Measurements from ENCODE around the gene CACNA2D2.
A peak's percentile ranks its signal among the peaks of the same experiment; 100 is the strongest.

Gene CACNA2D2

DNA sequence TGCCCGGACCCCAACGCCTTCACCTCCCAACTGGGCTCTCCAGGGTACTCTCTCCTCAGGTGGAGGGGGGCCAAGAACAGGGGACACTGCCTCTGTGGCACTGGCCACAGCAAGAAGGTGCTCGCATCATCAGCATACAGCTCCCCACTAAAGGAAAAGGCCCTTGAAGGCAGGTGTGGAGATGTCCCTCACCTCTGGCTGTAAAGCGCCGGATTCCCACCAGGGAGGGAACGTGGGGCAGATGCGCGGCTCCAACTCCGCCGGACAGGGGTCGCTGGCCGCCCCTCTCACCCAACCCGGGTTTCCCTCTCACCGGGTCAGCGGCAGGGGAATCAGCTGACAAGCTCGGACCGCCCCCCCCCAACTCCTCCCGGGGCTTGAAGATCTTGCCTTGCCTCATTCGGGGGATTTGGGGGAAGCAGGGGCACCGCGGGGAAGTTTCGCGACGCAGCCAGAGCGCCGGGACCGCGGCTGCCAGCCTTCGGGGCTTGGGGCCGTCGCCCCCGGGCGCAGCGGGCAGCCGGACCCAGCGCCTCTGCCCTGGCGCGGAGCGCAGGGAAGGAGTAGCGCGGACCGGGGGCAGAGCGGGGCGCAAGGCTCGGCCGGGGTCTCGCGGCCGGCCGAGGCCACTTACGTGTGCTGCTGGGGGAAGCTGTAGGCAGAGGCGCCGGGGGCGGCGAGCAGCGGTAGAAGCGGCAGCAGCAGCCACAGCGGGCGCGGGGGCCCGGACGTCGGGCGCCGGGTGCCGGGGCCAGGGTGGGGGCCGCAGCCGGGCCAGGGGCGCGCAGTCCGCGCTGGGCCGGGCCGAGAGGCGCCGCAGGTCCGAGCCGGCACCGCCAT lies 630 bp downstream of the CACNA2D2 start:
- no peak for DNase-seq (ENCODE audit: extremely low read depth in 1 of 2, low read depth in 1 of 2)

DNA sequence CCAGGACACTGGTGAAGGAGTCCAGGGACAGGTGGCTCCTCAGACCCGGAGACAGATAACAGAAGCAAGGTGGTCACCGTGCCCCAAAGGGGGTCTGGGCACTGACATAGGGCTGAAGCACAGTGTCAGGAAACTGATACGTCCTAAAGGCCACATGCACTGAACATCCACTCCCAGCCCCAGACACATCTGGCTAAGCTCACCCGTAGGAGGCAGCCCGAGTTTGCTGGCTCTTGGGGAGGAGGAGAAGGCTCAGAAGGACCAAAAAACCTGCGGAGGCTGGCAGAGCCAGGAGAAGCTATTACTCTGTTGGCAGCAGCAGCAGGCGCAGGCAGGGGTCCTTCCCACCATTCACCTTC lies 1.2 kb downstream of the CACNA2D2 start:
- DNase-seq (ENCODE audit: extremely low read depth in 1 of 2, low read depth in 1 of 2): no peak

DNA sequence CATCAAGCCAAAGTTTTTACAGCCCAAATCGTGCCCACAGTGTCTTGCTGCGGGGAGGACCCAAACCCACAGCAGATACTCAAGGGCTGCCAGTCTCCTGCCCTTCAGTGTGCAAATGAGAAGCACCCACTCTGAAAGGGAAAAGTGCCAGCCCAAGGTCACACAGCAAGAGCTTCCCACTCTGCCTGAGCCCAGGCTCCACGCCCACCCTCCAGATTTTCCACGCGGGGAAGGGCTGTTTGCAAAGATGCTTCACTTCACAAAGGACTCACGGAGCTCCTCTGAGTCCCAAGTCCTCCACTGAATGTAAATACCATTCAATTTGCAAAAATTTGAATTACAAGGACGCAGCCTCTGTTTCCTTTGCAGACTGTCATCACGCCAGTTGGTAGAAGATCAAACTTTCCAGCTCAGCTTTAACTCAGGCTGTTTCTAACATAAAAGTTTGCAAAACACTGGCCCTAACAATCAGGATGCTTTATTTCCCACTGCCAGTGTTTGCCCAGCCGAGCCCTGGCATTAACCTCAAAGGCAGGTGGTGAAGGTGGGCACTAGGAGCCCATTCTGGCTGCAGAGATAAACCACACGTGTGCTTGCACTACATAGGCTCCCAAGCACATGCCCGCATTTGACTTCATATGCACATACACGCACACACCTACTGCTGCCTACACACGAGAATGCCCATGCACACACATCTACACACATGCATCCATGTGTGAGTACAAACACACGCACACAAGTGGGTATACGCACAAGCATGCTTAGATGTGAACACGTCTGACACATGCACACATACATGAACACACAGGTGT lies 7.6 kb downstream of the CACNA2D2 start:
- DNase-seq (ENCODE audit: extremely low read depth in 1 of 2, low read depth in 1 of 2): no peak

DNA sequence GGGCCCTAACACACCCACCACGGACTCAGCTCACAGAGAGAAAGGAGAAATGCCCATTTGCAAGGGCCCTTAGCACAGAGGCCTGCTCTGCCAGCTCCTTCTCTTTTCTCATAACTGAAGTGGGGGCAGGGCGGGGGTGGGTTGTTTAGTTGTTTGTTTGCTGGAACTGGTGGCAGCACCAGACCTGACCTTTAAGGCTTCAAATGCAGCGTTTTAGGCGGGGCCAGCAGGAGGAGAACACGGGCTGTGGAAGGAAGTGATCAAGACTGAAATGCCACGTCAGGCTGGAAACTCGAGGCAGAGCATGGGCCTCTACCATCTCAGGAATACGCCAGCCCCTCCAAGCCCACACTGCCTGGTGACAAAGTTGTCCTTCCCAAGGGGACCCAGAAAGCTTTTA lies 9.3 kb downstream of the CACNA2D2 start:
- DNase-seq (ENCODE audit: extremely low read depth in 1 of 2, low read depth in 1 of 2): no peak

DNA sequence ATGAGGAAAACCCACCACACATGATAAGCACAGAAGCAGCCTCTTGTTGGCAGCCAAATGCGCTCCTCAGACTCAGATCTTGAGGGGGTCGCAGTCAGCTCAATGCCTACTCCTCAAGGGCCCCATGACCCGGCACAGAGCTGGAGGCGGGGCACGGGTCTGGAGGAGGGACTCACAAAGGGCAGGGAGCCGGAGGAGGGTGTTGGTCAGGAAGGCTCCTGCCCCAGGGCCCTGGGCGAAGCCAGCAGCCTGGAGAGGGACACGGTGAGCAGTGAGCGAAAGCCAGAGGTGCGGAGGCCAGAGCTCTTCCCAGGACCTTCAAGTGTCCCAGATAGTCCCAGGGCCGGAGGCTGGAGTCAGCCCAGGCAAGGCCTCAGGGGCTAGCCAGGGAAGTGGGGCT lies 9.8 kb downstream of the CACNA2D2 start:
- DNase-seq (ENCODE audit: extremely low read depth in 1 of 2, low read depth in 1 of 2): no peak

DNA sequence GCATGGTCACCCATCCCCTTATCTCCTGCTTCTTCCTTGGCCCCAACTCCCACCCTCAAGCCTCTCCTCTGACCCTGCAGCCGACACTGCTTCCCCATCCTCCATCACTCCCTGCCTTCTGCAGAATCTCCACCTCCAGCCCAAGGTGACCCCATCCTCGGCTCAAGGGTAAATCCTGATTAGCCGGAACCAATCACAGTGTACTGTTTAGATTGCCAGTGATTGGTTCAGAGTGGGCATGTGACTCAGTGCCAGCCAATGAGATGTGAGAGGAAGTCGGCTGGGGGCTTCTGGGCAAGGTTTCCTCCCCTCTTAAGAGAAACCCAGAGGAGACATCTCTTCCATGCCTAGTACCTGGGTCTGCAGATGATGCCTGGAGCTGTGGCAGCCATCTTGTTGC lies 10.3 kb downstream of the CACNA2D2 start:
- DNase-seq (ENCODE audit: extremely low read depth in 1 of 2, low read depth in 1 of 2): no peak

DNA sequence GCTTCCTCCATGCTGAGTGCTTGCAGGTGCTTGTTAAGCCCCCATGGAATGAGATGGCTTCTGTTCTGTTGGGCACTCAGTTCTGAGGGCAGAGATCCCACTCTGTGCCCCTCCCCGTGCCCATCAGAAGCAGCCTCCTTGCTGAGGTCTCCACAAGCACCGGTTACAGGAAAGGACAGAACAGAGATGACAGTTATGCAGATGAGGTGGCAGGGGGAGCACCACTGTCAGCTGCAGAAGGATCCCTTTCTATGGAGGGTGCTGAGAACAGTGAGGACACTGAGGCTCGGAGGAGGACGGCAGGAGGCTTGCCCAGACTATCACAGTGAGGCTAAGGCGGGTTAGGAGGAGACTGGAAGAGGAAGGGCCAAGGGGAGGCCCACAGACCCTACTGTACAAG lies 12.4 kb downstream of the CACNA2D2 start:
- DNase-seq (ENCODE audit: extremely low read depth in 1 of 2, low read depth in 1 of 2): no peak

DNA sequence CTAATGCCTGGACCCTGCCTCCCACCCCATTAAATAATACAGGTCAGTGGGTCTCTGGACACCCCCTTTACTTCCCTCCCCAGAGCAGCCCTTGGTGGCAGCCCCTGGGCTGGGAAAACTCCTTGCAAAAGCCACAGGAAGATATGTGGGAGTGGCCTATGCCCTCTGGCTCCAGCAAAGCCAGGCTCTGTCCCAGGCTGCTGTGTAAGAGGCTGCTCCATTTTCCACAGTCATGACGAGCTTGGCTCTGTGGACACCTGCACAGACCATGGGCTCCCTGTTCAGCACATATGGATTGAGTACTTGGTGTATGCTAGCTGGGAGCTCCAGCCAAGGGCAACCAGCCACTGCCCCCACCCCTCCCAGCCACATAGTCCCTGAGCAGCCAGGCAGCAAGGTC lies 13.0 kb downstream of the CACNA2D2 start:
- no peak for DNase-seq (ENCODE audit: extremely low read depth in 1 of 2, low read depth in 1 of 2)

DNA sequence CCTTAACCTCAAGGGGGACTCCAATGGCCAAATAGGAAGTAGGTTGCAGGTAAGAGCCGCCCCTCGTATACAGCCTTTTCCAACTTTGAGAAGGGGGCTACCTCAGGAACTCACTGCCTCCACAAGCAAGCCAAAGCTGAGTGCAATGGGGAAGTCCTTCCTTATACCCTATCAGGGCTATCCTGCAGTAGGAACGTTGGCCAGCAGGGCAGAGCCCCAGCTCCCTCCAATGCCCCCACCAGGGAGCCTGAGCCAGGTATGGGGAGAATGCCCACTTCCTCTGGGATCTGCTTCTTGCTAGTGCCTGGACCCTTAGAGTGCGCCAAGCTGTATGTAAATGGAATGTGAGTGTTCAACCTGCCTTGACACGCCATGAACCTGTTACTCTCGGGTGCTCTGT lies 16.3 kb downstream of the CACNA2D2 start:
- no peak for DNase-seq (ENCODE audit: extremely low read depth in 1 of 2, low read depth in 1 of 2)

DNA sequence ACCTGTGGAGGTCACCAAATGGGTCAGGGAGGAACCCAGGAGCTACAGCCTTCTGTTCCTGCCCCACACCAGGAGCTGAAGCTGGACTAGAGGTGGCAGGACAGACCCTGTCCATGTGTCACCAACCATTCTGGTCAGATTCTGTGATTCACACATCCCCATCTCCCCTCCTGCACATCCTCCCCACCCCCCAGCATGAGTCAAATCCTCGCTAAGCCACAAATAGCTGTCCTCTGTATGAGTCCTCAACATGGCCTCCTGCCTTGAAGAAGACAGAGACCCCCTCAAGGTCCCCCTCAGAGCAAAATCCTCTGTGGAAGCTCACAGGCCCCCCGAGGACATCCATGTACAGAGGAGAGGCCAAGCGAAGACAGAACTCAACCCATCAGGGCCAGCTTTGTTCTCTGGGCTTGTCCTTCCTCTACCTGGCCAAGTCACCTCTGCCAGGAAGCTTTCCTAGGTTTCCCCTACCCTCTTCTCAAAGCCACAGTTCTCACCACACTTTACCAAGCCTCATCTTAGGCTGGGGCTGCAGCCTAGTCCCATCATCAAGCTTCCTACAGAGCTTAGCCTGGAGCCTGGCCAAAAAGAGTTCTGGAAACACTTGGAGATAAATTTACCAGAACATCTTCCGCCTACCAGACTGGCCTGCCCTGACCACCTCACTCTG lies 17.1 kb downstream of the CACNA2D2 start:
- DNase-seq (ENCODE audit: extremely low read depth in 1 of 2, low read depth in 1 of 2): peak in 1 of 2 donors; percentile 13

DNA sequence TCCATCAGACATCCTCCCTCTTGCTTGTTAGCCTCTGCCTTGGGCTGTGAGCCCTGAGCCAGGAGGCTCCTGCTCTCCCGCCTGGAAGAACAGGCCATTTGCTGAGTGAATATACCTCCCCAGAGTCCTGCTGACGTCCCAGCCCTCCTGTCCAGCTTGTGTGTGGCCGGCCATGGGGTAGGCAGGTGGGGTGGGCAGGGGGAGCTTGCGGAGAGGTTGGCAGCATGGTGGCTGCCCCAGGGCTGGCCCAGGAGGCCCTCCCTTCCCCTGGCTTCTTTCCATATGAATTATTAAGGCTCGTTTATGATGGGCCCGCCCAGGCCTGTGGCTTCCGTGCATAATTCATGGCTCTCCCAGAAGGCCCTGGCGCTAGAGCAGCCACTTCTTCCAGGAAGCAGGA lies 18.7 kb downstream of the CACNA2D2 start:
- no peak for DNase-seq (ENCODE audit: extremely low read depth in 1 of 2, low read depth in 1 of 2)

DNA sequence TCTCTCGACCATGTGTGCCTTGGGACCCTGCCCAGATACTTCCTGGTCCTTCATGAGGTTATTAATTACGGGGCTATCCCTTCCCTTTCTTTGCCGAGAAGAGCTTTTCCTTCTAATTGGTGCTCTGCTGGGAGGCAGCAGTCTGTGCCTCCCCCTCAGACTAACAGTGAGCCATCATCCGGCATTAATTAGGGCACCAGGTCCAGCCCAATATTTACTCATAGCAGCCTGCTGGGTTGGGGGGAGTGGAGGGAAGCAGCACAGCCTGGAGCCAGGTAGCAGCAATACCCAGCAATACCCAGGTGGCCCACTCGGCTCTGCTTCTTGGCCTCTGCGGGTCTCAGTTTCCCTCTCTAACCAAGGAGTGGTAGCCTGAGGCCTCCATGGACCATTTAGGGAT lies 20.1 kb downstream of the CACNA2D2 start:
- DNase-seq (ENCODE audit: extremely low read depth in 1 of 2, low read depth in 1 of 2): no peak

DNA sequence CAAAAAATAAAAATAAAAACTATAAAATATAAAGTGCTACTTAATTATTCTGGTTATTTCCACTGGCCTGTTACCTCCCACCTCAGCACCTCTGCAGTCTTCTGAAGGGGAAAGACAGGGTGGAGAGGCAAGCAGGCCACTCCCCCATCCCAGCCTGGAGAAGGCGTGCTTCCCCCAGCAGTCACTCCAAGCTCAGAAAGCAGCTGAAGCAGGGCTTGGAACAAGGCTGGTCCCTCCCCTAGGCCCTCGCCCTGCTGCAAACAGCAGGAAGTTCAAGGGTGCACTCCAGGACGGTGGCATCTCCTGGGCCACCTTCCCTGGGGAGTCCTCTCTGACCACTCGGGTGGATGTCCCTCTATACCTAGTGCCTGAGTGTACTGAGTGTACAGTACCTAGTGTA lies 21.4 kb downstream of the CACNA2D2 start:
- DNase-seq (ENCODE audit: extremely low read depth in 1 of 2, low read depth in 1 of 2): no peak

DNA sequence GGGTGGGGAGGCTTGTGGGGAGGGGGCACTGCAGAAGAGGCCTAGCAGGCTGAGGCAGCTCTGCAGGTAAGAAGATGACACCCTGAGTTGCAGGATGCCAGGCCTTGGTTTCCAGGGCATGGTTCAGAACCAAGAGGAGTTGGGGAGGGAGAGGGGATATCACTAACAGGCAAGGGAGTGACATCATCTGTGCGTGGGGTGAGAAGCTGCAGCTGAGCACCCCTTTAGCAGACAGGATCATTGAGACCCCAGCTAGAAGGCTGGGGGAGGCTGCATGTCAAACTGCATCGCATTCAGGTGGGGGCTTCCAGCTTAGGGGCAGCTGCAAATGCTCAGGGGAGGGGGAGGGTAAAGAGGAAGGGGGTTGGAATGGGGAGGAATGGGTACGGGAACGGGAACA lies 23.0 kb downstream of the CACNA2D2 start:
- no peak for DNase-seq (ENCODE audit: extremely low read depth in 1 of 2, low read depth in 1 of 2)

DNA sequence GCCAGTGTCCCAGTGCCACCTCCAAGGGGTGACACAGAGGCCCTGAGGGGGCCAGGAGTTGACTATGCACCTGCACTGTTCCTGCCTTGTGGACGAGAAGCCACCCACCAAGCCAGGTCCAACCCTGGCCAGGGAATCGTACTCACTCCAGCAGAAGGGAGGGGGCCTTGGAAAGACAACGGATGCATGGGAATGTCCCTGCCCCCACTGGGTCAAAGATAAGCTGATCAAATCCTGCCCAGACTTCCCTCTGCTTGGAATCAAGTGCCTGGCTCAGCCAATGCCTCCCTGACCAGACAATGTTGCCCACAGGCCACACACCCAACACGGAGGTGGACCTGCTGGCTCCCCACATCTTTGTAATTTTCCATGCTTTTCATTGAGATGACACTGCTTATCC lies 23.9 kb downstream of the CACNA2D2 start:
- DNase-seq (ENCODE audit: extremely low read depth in 1 of 2, low read depth in 1 of 2): no peak

DNA sequence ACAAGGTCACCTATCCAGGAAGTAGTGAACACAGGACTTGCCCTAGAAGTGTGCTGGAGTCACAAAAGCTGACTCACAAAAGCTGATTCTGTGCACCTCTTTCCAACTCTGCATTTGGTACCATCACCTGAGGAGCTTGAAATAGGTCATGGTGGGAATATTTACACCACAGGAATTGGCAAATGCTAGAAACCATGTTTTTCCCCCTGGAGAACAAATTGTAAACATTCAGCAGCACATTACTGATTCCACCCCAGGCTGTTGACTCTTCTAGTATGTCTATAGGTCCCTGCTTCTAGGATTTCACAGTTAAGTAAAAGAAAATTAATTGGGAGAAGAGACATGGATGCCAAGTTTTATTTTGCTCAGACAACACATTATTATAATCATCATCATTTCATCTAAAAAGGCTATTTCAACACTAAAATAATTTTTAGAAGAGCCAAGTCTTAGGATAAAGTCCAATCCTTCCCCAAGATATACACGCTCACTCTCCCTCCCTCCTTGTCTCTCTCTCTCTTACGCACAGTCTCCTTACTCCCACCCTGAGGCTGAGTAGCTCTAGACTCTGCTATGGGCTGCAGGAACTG lies 24.7 kb downstream of the CACNA2D2 start:
- no peak for DNase-seq (ENCODE audit: extremely low read depth in 1 of 2, low read depth in 1 of 2)

DNA sequence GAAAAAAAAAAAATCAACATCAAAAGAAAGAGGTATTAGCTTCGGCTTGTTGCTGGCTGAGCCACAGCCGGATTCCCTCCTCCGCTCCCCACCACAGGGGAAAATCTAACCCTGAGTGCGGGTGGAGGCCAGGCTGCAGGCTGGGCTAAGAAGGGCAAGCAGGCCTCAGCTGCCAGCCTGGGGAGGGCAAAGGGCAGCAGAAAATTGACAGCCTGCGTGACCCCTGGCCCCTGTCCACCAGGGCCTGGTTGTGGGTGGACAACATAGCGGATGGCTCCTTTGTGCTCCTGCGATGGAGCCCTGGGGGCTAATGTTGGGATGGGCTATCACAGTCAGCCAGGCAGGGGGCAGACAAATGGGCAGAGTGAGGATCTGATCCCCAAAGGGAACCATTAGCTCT lies 25.4 kb downstream of the CACNA2D2 start:
- DNase-seq (ENCODE audit: extremely low read depth in 1 of 2, low read depth in 1 of 2): no peak

DNA sequence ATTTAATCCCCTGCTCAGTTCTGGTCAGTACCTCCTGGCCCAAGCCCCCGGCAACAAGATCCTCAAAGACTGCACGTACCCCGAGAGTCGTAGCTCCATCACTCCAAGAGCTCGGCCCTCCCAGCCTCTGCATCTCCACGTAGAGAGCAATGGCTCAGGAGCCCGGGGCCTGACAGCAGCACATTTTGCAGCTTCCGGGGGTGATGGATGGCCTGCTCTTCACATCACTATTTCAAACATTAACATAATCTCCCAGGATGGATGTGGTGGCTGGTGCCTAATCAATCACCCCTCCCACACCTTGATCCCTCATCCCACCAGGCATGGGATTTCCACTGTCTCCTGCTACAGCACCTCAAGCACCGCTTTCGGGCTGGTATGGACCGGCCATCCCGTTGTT lies 28.1 kb downstream of the CACNA2D2 start:
- DNase-seq (ENCODE audit: extremely low read depth in 1 of 2, low read depth in 1 of 2): no peak

DNA sequence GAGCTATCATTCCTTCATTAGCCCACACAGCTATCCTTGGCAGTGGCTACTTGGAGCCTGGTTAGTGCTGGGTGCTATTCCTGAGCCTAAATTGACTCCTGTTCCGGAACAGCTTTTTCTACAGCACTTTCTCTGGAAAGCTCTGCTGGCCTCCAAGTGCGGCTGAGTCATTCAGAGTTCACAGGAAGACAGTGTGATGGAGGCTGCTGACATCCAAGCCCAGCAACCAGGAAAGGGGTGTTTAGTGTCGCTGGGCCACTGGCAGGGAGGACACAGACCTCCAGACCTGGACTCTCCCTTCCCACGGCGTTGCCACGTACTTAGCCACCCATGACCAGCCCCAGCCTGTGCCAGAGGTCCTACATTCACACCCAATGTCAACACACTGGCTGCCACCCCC lies 28.7 kb downstream of the CACNA2D2 start:
- no peak for DNase-seq (ENCODE audit: extremely low read depth in 1 of 2, low read depth in 1 of 2)

DNA sequence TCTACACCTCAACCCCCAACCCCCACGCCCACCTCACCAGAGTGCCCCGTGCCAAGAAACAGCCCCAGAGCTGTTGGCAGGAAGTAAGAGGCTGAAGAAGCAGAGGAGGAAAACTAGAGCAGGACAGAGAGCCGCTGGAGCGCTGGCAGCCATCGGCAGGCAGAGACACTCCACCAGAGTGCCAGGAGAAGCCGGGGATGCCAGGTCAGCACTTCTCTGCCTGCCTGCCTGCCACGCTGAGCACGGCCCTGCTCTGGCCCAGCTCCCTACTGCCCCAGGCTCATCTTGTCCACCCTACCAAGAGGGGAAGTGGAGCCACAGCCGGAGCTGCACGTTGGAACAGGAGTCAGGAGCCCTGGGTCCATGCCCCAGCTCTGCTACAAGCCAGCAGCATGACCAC lies 29.7 kb downstream of the CACNA2D2 start:
- DNase-seq (ENCODE audit: extremely low read depth in 1 of 2, low read depth in 1 of 2): no peak

DNA sequence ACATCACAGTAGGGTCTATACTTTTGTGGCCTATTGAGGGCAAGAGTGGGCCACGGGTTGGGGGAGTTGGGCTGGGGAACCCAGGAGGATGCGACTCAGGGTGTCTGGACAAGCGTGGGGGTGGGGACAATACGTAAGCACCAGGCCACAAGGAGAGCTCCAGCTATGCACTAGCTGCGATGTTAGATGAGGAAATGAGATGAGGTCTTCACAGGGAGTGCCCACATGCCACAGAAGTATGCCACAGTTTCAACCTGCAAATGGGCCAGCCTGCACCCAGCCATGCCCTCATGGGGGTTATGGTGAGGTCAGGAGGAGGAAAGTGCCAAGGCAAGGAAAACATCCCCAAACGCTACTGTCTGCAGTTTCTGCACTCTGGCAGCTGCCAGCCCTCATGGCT lies 30.5 kb downstream of the CACNA2D2 start:
- no peak for DNase-seq (ENCODE audit: extremely low read depth in 1 of 2, low read depth in 1 of 2)

Data from stimulated activated CD8-positive, alpha-beta memory T cell treated with anti-CD3 and anti-CD28 coated beads, Interleukin-7, amount 100 ng/mL, for 48 hours (primary cell).